Prostate gland (tissue), 2 donors: ENCODE measurements around the gene HYPK.

Experiments
- POLR2A ChIP-seq: fragments of 450-650 bp; IDR thresholded peaks from one replicate; pipeline ENCODE4 v1.6.1; 2016; ENCODE audit warnings: antibody characterized with exemption, mild to moderate bottlenecking
- POLR2AphosphoS5 ChIP-seq: sonication (generic); formaldehyde crosslinking; IDR thresholded peaks from one replicate; pipeline ENCODE4 v1.6.1; 2017; ENCODE audit warnings: antibody characterized with exemption
- TF ChIP-seq, protein P1 (sequence below), 4 experiments: fragments of 200-600 bp in 2 of 4; fragments of 450-650 bp in 2 of 4; sonication (generic) in 2 of 4; IDR thresholded peaks; 1 replicate in 3 of 4; 2 replicates in 1 of 4; pipeline ENCODE4 v1.5.1; 2016 to 2019; ENCODE audit warnings: antibody characterized with exemption in 4 of 4, mild to moderate bottlenecking in 2 of 4, moderate library complexity in 2 of 4

DNA sequence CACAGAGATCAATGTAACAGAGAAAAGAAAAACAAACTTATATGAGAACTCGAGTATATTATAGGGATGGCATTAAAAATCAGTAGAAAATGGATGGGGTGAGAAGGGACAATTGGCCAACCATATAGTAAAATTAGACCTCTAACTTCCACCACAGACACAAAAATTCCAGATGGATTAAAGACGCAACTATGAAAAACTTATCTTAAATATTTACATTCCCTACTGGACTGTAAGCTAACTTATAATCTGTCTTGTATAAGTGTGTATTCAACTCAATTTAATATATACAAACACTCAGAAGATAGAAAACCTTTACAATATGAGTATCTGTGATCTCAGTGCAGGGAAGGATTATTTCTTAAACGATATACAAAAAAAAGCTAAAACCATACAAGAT is 21.1 kb downstream of the HYPK start:
- TF ChIP-seq, protein P1, sequence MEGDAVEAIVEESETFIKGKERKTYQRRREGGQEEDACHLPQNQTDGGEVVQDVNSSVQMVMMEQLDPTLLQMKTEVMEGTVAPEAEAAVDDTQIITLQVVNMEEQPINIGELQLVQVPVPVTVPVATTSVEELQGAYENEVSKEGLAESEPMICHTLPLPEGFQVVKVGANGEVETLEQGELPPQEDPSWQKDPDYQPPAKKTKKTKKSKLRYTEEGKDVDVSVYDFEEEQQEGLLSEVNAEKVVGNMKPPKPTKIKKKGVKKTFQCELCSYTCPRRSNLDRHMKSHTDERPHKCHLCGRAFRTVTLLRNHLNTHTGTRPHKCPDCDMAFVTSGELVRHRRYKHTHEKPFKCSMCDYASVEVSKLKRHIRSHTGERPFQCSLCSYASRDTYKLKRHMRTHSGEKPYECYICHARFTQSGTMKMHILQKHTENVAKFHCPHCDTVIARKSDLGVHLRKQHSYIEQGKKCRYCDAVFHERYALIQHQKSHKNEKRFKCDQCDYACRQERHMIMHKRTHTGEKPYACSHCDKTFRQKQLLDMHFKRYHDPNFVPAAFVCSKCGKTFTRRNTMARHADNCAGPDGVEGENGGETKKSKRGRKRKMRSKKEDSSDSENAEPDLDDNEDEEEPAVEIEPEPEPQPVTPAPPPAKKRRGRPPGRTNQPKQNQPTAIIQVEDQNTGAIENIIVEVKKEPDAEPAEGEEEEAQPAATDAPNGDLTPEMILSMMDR (IDR thresholded peaks at IDR 0.05) = no peak
- TF ChIP-seq POLR2A (no peak), POLR2AphosphoS5 (no peak)
